ENCODE data around the gene MVB12B.

- no peak for TF ChIP-seq POLR2A (IDR thresholded peaks at IDR 0.05)
- TF ChIP-seq, protein P1, sequence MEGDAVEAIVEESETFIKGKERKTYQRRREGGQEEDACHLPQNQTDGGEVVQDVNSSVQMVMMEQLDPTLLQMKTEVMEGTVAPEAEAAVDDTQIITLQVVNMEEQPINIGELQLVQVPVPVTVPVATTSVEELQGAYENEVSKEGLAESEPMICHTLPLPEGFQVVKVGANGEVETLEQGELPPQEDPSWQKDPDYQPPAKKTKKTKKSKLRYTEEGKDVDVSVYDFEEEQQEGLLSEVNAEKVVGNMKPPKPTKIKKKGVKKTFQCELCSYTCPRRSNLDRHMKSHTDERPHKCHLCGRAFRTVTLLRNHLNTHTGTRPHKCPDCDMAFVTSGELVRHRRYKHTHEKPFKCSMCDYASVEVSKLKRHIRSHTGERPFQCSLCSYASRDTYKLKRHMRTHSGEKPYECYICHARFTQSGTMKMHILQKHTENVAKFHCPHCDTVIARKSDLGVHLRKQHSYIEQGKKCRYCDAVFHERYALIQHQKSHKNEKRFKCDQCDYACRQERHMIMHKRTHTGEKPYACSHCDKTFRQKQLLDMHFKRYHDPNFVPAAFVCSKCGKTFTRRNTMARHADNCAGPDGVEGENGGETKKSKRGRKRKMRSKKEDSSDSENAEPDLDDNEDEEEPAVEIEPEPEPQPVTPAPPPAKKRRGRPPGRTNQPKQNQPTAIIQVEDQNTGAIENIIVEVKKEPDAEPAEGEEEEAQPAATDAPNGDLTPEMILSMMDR (IDR thresholded peaks at IDR 0.05): no peak
- TF ChIP-seq EP300 (IDR thresholded peaks at IDR 0.05): no peak
Measured at GRCh38 chr9:126420643-126421564, 94.3 kb downstream of the MVB12B start.
